Stimulated activated CD8-positive, alpha-beta memory T cell treated with anti-CD3 and anti-CD28 coated beads, Interleukin-4, amount 100 ng/mL, for 1 hour (primary cell): Measurements from ENCODE around the gene IFITM2.

Experiments used
- DNase-seq, 2 donors: peaks; one replicate each; pipeline ENCODE4 v3.0.0-alpha.2; 2020; ENCODE audit warnings: low read depth in 2 of 2, low spot score in 1 of 2

Gene IFITM2

DNA sequence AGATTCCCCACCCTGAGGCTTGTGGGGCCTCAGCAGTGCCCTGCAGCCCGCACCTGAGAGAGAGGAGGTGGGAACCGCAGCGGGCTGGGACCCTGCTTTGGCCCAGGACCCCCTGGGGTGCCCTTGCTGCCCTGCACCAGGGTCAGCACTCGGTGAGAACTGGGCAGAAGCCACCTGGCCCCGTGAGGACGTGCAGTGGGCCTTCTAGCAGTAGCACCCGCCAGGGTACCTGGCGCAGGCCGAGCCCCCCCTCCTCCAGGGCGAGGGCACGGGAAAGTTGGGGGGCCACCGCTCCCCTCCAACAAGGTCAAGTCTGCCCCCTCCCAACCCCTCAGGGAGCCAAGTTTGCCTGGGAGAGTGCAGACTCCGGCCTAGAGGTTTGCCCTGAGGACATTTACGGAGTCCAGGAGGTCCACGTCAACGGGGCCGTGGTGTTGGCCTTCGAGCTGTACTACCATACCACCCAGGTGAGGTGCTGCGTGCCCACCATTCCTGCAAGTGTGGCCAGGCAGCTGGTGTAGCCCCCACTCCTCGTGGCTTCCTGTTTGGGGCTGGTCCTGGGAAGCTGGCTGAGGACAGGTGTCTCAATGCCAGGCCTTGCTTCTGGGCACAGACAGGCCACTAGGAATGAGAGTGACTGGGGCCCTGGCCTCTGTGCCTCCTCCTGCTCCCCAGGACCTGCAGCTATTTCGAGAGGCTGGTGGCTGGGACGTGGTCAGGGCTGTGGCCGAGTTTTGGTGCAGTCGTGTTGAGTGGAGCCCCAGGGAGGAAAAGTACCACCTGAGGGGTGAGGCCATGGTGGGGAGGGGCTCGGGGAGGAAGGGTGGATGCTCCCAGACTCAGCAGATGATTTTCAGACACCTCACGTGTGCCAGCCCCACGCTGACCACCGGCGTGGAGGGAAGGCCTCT is 15.2 kb upstream of the IFITM2 start:
- no peak for DNase-seq

DNA sequence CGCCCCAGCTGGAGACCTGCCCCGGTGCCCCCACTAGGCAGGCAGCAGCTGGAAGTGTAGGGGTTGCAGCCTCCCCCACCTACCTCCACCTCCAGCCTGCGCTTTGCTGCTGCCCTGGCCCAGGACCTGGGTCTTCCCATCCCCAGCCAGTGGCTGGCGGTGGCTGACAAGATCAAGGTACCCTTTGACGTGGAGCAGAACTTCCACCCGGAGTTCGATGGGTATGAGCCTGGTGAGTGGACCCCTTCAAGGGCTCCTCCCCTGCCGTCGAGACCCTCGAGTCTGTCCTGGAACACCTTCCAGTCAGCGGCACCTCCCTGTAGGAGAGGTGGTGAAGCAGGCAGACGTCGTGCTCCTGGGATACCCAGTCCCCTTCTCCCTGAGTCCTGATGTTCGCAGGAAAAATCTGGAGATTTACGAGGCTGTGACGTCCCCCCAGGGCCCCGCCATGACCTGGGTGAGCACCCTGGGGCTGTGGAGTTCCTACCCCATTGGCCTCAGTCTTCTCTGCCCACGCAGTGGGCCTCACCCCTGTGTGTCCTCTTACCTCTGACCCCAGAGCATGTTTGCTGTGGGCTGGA is 14.3 kb upstream of the IFITM2 start:
- no peak for DNase-seq

DNA sequence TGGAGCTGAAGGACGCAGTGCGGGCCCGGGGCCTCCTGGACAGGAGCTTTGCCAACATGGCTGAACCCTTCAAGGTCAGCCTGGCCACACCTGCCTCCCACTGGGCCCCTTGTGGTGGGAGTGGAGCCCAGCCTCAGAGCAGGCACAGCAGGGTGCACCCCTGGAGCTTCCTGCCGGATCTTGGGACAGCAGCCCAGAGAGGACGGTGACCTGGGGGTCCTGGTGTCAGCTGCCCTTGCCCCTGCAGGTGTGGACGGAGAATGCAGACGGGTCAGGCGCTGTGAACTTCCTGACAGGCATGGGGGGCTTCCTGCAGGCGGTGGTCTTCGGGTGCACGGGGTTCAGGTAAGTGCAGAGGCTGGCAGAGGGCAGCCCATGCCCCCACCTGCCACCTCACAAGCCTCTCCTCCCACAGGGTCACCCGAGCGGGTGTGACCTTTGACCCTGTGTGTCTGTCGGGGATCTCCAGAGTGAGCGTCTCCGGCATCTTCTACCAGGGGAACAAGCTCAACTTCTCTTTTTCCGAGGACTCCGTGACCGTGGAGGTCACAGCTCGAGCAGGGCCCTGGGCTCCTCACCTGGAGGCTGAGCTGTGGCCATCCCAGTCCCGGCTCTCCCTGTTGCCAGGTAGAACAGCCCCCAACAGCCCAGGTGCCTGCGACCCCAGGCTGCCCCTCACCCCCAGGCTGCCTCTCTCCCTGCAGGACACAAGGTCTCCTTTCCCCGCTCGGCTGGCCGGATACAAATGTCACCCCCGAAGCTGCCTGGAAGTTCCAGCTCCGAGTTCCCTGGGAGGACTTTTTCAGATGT is 13.6 kb upstream of the IFITM2 start:
- DNase-seq: no peak

- no peak for DNase-seq
Measured at GRCh38 chr11:294780-295179, 12.8 kb upstream of the IFITM2 start.

DNA sequence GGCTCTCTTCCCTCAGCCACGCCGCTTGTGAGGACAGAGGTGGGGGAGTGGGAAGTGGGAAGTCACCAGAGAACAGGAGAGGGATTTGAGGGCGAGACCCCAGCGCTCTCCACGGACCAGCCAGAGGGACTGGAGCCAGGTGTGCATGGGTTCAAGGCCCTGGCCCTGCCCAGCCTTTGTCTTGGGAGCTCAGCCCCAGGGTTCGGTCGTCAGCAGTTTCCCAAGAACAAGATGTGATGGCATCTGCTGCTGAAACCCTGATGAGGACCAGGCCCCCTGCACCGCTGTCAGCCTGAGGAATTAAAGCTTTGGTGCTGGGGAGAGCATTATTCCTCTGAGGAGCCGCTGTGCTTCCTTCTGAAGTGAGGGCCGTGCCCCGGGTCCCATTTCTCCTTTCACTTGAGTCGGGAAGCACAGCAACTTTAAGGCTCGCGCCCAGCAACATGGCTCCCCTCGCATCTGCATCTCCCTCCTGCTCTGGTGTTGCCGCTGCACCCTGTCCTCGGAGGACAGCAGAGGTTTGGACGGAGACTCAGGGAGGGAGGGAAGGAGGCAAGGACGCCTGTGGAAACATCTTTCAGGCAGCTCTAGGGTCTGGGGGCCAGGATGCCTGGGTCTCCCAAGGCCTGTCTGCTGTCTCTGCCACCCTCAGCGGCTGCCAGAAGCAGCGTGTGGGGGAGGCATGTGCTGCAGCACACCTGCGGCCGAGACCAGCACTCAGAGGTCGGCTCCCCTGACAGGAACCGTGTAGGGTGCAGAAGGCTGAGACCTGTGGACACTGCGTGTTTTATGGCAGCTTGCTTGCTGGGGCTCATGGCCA is 12.1 kb upstream of the IFITM2 start:
- no peak for DNase-seq

GRCh38 chr11:296171-297050 is 11.2 kb upstream of the IFITM2 start:
- no peak for DNase-seq

GRCh38 chr11:297051-297585 is 10.5 kb upstream of the IFITM2 start:
- no peak for DNase-seq

- no peak for DNase-seq
Measured at GRCh38 chr11:297586-298405, 9.8 kb upstream of the IFITM2 start.

GRCh38 chr11:298406-299065 is 9.1 kb upstream of the IFITM2 start:
- no peak for DNase-seq

DNA sequence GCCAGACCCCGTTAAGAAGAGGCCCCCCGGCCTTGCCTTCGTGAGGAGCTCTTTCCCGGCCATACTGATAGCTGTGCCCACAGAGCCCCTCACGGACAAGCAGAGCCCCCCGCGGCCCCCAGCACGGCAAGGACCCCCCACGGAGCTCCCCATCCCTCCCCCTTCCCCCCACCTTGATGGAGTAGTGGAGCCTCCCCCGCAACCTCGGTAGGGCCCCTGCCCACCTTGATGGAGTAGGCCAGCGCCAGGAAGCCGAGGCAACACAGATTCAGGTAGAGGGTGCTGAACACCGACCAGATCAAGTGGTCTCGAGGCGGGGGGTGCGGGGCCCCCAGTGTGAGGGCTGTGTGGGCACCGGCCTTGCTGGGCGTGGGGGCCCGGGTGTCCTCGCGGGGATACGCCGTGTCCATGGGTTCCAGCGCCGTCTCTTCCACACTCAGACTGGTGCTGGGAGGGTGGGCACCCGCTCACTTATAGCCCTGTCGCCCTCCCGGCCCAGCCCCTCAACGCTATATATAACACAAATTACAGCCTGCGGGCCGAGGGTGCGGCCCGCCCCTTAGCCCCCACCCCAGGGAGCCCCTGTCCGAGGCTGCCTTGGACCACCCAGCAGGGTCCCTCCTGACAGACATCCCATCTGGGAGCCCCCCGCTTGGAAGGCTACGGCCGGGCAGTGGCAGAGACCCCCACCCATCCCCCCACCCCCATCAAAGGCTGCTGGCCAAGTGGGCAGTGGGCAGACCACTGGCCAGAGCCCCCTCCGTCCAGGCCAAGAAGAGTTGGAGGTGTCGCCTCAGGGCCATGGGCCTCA is 8.3 kb upstream of the IFITM2 start, which contains the start of gene IFITM5:
IFITM5 (minus strand) TSS at position 446 of the 811 bp plus-strand sequence; CDS start at position 410, 36 bp downstream.
- DNase-seq: no peak

GRCh38 chr11:299951-300735 is 7.5 kb upstream of the IFITM2 start:
- no peak for DNase-seq

DNA sequence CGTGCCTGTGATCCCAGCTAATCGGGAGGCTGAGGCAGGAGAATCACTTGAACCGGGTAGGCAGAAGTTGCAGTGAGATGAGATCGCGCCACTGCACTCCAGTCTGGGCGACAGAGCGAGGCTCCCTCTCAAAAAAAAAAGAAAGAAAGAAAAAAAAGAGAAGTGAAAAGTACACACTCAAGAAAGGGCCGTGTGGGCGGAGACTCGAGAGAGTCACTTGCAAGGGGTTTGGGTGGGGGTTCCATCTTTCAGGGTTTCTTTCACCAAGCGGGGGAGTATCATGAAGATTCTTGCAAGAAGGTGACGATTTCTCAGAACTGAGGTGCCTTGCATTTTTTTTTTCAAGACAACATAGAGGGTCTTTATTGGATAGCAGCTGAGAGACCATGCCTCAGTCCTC is 4.3 kb upstream of the IFITM2 start:
- no peak for DNase-seq

DNA sequence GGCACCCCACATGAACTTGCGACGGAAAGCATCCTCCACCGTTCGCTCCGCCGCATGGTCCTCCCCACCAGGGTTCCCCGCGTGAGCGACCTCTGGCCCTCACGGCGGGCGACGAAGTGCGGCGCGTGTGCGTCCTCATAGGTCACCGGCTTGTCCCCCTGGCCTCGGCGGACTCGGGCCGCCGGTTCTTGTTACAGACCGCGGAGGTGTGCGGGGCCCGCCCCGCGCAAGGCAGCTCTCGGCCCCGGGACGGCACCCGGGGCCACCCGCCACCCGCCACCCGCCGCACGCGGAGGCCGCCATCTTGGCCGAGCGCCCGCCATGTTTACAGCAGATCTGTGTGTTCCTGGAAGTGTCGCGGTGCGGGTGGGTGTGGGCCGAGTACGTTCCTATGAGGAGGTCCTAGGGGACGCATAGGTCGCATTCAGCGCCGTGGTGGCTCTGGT is 3.5 kb upstream of the IFITM2 start:
- no peak for DNase-seq

- DNase-seq: no peak
Measured at GRCh38 chr11:304915-305843, 2.4 kb upstream of the IFITM2 start.

DNA sequence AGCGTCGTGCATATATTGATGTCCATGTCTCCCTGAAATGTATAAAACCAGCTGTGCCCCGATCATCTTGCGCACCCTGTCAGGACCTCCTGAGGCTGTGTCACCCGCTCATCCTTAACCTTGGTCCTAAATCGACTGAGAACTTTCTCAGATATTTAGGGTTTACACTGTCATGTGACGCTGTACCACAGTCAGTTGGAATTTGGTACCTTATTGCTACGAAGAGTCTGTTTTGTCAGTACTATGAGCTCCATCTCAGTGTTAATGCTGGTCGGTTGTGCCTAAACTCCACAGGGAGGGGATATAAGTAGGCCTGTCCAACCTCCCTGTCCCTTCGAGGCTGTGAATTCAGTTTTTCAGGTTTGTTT is 1.8 kb upstream of the IFITM2 start:
- no peak for DNase-seq
